ENCODE results near the gene CERK.

CERK gene

DNA sequence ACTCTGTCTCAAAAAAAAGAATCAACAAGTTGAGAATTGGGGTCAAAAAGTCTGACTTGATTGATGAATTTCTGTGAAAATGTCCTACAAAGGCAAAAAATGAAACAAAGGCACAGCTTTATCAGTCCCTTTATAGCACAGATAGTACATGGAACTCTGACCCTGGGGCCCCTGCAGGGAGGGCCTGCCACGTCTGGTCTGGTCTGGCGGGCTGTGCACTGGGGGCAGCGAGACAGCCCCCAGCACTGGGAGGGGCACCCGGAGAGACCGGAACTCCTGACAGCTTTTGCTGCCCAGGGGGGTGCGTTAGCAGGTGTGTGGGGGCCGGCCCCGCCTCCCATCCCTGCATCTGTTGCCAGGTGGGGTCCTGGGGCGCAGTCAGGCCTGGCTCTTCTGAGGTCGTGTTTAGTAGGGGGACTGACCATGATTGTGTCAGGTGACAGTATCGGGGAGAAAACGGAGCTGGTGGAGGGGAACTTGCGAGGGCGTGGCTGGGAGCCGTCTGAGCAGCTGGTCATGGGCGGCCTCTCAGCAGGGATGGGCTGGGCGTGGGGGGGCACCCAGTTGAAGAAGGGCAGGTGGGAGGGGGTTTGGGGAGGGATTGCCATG, 66.1 kb downstream of the CERK start:
- ChIA-PET CTCF (interaction anchor here (0.6 to 1.3 kb wide), 8 partner anchors 10 to 609 kb away, joined by 3 to 5 read pairs (median 3); no protein-coding TSS in a partner anchor), POLR2A (interaction anchor here (0.6 kb wide), 2 partner anchors 22 to 48 kb away, joined by 3 to 5 read pairs; no protein-coding TSS in a partner anchor)
- Histone ChIP-seq H3K4me3 (ENCODE audit: low read depth, low read length) (no peak overlapping the region), H3K27ac (ENCODE audit: extremely low read depth, low read depth, low read length) (no peak overlapping the region), H3K4me1 (ENCODE audit: control insufficient read depth, insufficient read depth, low read length) (no peaks in the 10 kb centered on the region), H3K9me3 (ENCODE audit: control insufficient read depth, insufficient read depth, low read depth, low read length) (no peaks in the 10 kb centered on the region), H3K36me3 (ENCODE audit: control insufficient read depth in 2 of 2, insufficient read depth in 1 of 2, low read length in 2 of 2) (peaks cover 0 to 75% of the 10 kb centered on the region in 2 experiments; a peak in 2 of 3 replicates)
- TF ChIP-seq ZNF510 (tag by site-specific recombination; IDR thresholded peaks at IDR 0.05; ENCODE audit: insufficient replicate concordance) (no peak), PBX3 (CRISPR knock-in tag; IDR thresholded peaks at IDR 0.05) (no peak), ZNF214 (tag by site-specific recombination; IDR thresholded peaks at IDR 0.05; ENCODE audit: borderline replicate concordance) (no peak), ZBTB48 (tag by site-specific recombination; IDR thresholded peaks at IDR 0.05) (no peak), ZNF639 (tag by site-specific recombination; IDR thresholded peaks at IDR 0.05) (no peak)

- H3K4me1 ChIP-seq (ENCODE audit: control insufficient read depth, insufficient read depth, low read length), result no peaks in the 10 kb centered on the region
- H3K9me3 ChIP-seq (ENCODE audit: control insufficient read depth, insufficient read depth, low read depth, low read length), result no peaks in the 10 kb centered on the region
- CTCF ChIA-PET, result interaction anchor here (0.6 to 1.4 kb wide), 2 partner anchors 12 to 147 kb away, joined by 4 read pairs; no protein-coding TSS in a partner anchor
- no peak overlapping the region for H3K27ac ChIP-seq (ENCODE audit: extremely low read depth, low read depth, low read length)
- no peak overlapping the region for H3K4me3 ChIP-seq (ENCODE audit: low read depth, low read length)
- H3K36me3 ChIP-seq (ENCODE audit: control insufficient read depth in 2 of 2, insufficient read depth in 1 of 2, low read length in 2 of 2), result peaks cover 0 to 73% of the 10 kb centered on the region in 2 experiments; a peak in 2 of 3 replicates
- TF ChIP-seq ZNF654 (tag by site-specific recombination; IDR thresholded peaks at IDR 0.05; ENCODE audit: low read depth) (no peak), ZNF311 (tag by site-specific recombination; IDR thresholded peaks at IDR 0.05; ENCODE audit: borderline replicate concordance) (no peak), ZNF560 (tag by site-specific recombination; IDR thresholded peaks at IDR 0.05; ENCODE audit: borderline replicate concordance) (no peak), ZNF510 (tag by site-specific recombination; IDR thresholded peaks at IDR 0.05; ENCODE audit: insufficient replicate concordance) (no peak), PRDM4 (tag by site-specific recombination; IDR thresholded peaks at IDR 0.05) (no peak), ZNF10 (tag by site-specific recombination; IDR thresholded peaks at IDR 0.05) (no peak), ZNF658 (tag by site-specific recombination; IDR thresholded peaks at IDR 0.05) (no peak), ZNF274 (IDR thresholded peaks at IDR 0.05; ENCODE audit: low read length) (no peak), ZNF274 (tag by site-specific recombination; IDR thresholded peaks at IDR 0.05; ENCODE audit: borderline replicate concordance) (no peak)
- TF ChIP-seq, protein P1, sequence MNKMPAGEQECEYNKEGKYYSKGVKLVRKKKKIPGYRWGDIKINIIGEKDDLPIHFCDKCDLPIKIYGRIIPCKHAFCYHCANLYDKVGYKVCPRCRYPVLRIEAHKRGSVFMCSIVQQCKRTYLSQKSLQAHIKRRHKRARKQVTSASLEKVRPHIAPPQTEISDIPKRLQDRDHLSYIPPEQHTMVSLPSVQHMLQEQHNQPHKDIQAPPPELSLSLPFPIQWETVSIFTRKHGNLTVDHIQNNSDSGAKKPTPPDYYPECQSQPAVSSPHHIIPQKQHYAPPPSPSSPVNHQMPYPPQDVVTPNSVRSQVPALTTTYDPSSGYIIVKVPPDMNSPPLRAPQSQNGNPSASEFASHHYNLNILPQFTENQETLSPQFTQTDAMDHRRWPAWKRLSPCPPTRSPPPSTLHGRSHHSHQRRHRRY (tag by site-specific recombination; IDR thresholded peaks at IDR 0.05), result no peak
- POLR2A ChIA-PET, result no interaction called here
Observed at GRCh38 chr22:46669201-46669600, 68.9 kb downstream of the CERK start.

All from HEK293 (cell line).